Hematopoietic multipotent progenitor cell treated with erythropoietin and hydrocortisone succinate and interleukin-3 and kit ligand, for 17 days (in vitro differentiated cells): ENCODE data around the gene JCHAIN.
"Not testable (repeated sequence)": the region's sequence is repeated elsewhere in the genome, so short reads cannot be mapped to it uniquely, and the experiment has no call there.

Experiments
- DNase-seq: peaks from one replicate; pipeline ENCODE4 v3.0.0-alpha.2; 2015; ENCODE audit warnings: low spot score

JCHAIN gene

GRCh38 chr4:70688795-70689231, 22.5 kb upstream of the JCHAIN start:
- DNase-seq = no peak

- peak; percentile 94 for DNase-seq
Observed at GRCh38 chr4:70687821-70688794, 21.8 kb upstream of the JCHAIN start, which contains the start of gene UTP3. TSS of gene UTP3 (plus strand) at chr4:70688532. CDS start at chr4:70688678, 146 bp downstream.

- no peak for DNase-seq
Observed at GRCh38 chr4:70687392-70687791, 21.1 kb upstream of the JCHAIN start.

- DNase-seq = not testable (repeated sequence)
Observed at GRCh38 chr4:70682142-70682541, 15.8 kb upstream of the JCHAIN start.

- DNase-seq = no peak
Observed at GRCh38 chr4:70681704-70682103, 15.4 kb upstream of the JCHAIN start.

- DNase-seq = no peak
Observed at GRCh38 chr4:70680934-70681333, 14.6 kb upstream of the JCHAIN start.

GRCh38 chr4:70678383-70678999, 12.2 kb upstream of the JCHAIN start:
- no peak for DNase-seq

- no peak for DNase-seq
Observed at GRCh38 chr4:70676554-70677090, 10.3 kb upstream of the JCHAIN start.

- no peak for DNase-seq
Observed at GRCh38 chr4:70674731-70675130, 8.4 kb upstream of the JCHAIN start.

GRCh38 chr4:70674191-70674590, 7.9 kb upstream of the JCHAIN start:
- no peak for DNase-seq

- no peak for DNase-seq
Observed at GRCh38 chr4:70671091-70671490, 4.8 kb upstream of the JCHAIN start.

GRCh38 chr4:70670332-70671014, 4.2 kb upstream of the JCHAIN start:
- DNase-seq = no peak

- DNase-seq = no peak
Observed at GRCh38 chr4:70667740-70668535, 1.6 kb upstream of the JCHAIN start.

- DNase-seq = not testable (repeated sequence)
Observed at GRCh38 chr4:70661309-70661922, 4.9 kb downstream of the JCHAIN start.

GRCh38 chr4:70660106-70660505, 6.2 kb downstream of the JCHAIN start:
- no peak for DNase-seq

GRCh38 chr4:70658418-70658817, 7.9 kb downstream of the JCHAIN start:
- no peak for DNase-seq

- DNase-seq = no peak
Observed at GRCh38 chr4:70657326-70657725, 9.0 kb downstream of the JCHAIN start.

- DNase-seq = peak; percentile 55
Observed at GRCh38 chr4:70654605-70655011, 11.7 kb downstream of the JCHAIN start.

GRCh38 chr4:70651864-70652506, 14.3 kb downstream of the JCHAIN start:
- DNase-seq = peak; percentile 57

- not testable (repeated sequence) for DNase-seq
Observed at GRCh38 chr4:70650741-70651140, 15.6 kb downstream of the JCHAIN start.
